SH-SY5Y (cell line): ENCODE measurements around the gene HDGFL2.

Source experiments
- GATA2 ChIP-seq: IDR thresholded peaks from 2 replicates; pipeline ENCODE4 v1.6.1; 2011; ENCODE audit warnings: mild to moderate bottlenecking, low read depth, low read length
- GATA3 ChIP-seq: IDR thresholded peaks from 2 replicates; pipeline ENCODE4 v1.6.1; 2011; ENCODE audit warnings: low read depth, mild to moderate bottlenecking, low read length, moderate library complexity

GRCh38 chr19:4445963-4446703 lies 26.0 kb upstream of the HDGFL2 start:
- TF ChIP-seq GATA2 = no peak
- no peak for TF ChIP-seq GATA3
